ENCODE data around the gene ACP5.
A peak's percentile ranks its signal among the peaks of the same experiment; 100 is the strongest.

Gene ACP5

GRCh38 chr19:11598103-11598483 is 20.6 kb upstream of the ACP5 start:
- Histone ChIP-seq H3K4me3 (replicated peaks; ENCODE audit: insufficient read depth, low read length) (peak overlapping the region; percentile 83), H3K27ac (replicated peaks) (peak overlapping the region; percentile 98), H3K27me3 (ENCODE audit: insufficient read depth, poor library complexity, severe bottlenecking) (no peaks in the 10 kb centered on the region)
- DNase-seq (ENCODE audit: low read depth in 1 of 2, low spot score in 1 of 2) = no peak
- TF ChIP-seq GABPA (IDR thresholded peaks at IDR 0.05; ENCODE audit: low read depth) = no peak
- no peak for TF ChIP-seq SPI1 (IDR thresholded peaks at IDR 0.05; ENCODE audit: borderline replicate concordance, low read depth)
- no peak for TF ChIP-seq REST (IDR thresholded peaks at IDR 0.05; ENCODE audit: insufficient replicate concordance, low read depth)
- no peak for TF ChIP-seq POLR2AphosphoS5 (IDR thresholded peaks at IDR 0.05; ENCODE audit: low read depth)
- TF ChIP-seq CTCF (IDR thresholded peaks at IDR 0.05; ENCODE audit: insufficient read depth, low read length) = no peak

- H3K4me3 ChIP-seq (replicated peaks; ENCODE audit: insufficient read depth, low read length) = peak within 1 kb of the TSS; percentile 83
- H3K27ac ChIP-seq (replicated peaks) = peak within 1 kb of the TSS; percentile 98
- TF ChIP-seq SPI1 (IDR thresholded peaks at IDR 0.05; ENCODE audit: borderline replicate concordance, low read depth) (no peak; the same call in 1 of the 2 replicates), CTCF (IDR thresholded peaks at IDR 0.05; ENCODE audit: insufficient read depth, low read length) (no peak), REST (IDR thresholded peaks at IDR 0.05; ENCODE audit: insufficient replicate concordance, low read depth) (no peak), GABPA (IDR thresholded peaks at IDR 0.05; ENCODE audit: low read depth) (no peak), POLR2AphosphoS5 (IDR thresholded peaks at IDR 0.05; ENCODE audit: low read depth) (peak; percentile 94)
- H3K27me3 ChIP-seq (ENCODE audit: insufficient read depth, poor library complexity, severe bottlenecking) = no peaks in the 10 kb centered on the region
- peak; percentile 98 to 100 for DNase-seq (ENCODE audit: low read depth in 1 of 2, low spot score in 1 of 2)
Measured at GRCh38 chr19:11597202-11598102, 20.0 kb upstream of the ACP5 start, which contains the start of gene ZNF627. TSS of gene ZNF627 (plus strand) at chr19:11597483. CDS start at chr19:11597628, 145 bp downstream.

GRCh38 chr19:11596156-11596555 is 18.7 kb upstream of the ACP5 start:
- no peak for TF ChIP-seq REST (IDR thresholded peaks at IDR 0.05; ENCODE audit: insufficient replicate concordance, low read depth)
- TF ChIP-seq SPI1 (IDR thresholded peaks at IDR 0.05; ENCODE audit: borderline replicate concordance, low read depth) = no peak
- no peak for TF ChIP-seq CTCF (IDR thresholded peaks at IDR 0.05; ENCODE audit: insufficient read depth, low read length)
- no peak for TF ChIP-seq POLR2AphosphoS5 (IDR thresholded peaks at IDR 0.05; ENCODE audit: low read depth)
- TF ChIP-seq GABPA (IDR thresholded peaks at IDR 0.05; ENCODE audit: low read depth) = no peak
- H3K4me3 ChIP-seq (replicated peaks; ENCODE audit: insufficient read depth, low read length) = no peak overlapping the region
- no peak overlapping the region for H3K27ac ChIP-seq (replicated peaks)
- H3K27me3 ChIP-seq (ENCODE audit: insufficient read depth, poor library complexity, severe bottlenecking) = no peaks in the 10 kb centered on the region
- no peak for DNase-seq (ENCODE audit: low read depth in 1 of 2, low spot score in 1 of 2)

Data from HL-60 (cell line).